OCI-LY1 (cell line): ENCODE data around the gene KLHL29.

Experiments used
- CTCF ChIP-seq: fragments of 200-600 bp; sonication (generic), shearing (Covaris generic); IDR thresholded peaks from 2 replicates; pipeline ENCODE4 v1.5.1; 2017; ENCODE audit warnings: mild to moderate bottlenecking, antibody characterized with exemption, low read length, moderate library complexity, mixed read lengths
- EZH2 ChIP-seq: fragments of 200-600 bp; sonication (generic), shearing (Covaris generic); IDR thresholded peaks from 2 replicates; pipeline ENCODE4 v1.8.0; 2017; ENCODE audit warnings: borderline replicate concordance, mixed run types, mild to moderate bottlenecking, antibody characterized with exemption, low read length, moderate library complexity, mixed read lengths

- no peak for TF ChIP-seq EZH2
- TF ChIP-seq CTCF: no peak
Observed at GRCh38 chr2:23456396-23456795, 71.4 kb downstream of the KLHL29 start.
